ENCODE measurements around the gene GPR171.

Gene GPR171

GRCh38 chr3:151154566-151154965 is 48.5 kb downstream of the GPR171 start:
- Histone ChIP-seq H3K27me3 (ENCODE audit: low read length) (no peaks in the 10 kb centered on the region), H3K4me3 (ENCODE audit: insufficient read depth, low read length, poor library complexity, severe bottlenecking) (no peak overlapping the region), H3K4me2 (ENCODE audit: low read depth, low read length, poor library complexity, severe bottlenecking) (no peak overlapping the region), H3K27ac (ENCODE audit: low read depth, low read length) (no peak overlapping the region), H2AFZ (ENCODE audit: low read depth, low read length, severe bottlenecking) (no peak overlapping the region), H3K79me2 (ENCODE audit: insufficient read depth, low read length) (no peaks in the 10 kb centered on the region), H3K9ac (ENCODE audit: low read length) (no peak overlapping the region), H4K20me1 (ENCODE audit: low read depth, low read length) (no peaks in the 10 kb centered on the region), H3F3A (ENCODE audit: insufficient read depth) (no peaks in the 10 kb centered on the region), H3K9me2 (replicated peaks; ENCODE audit: insufficient read depth, low read length) (no peaks in the 10 kb centered on the region), H3K9me3 (ENCODE audit: insufficient read depth, low read length) (no peaks in the 10 kb centered on the region), H3K36me3 (ENCODE audit: low read length) (0 out of 2 replicates have a peak, but pooled peaks cover 4% of the 10 kb centered on the region)
- TF ChIP-seq EZH2phosphoT487 (conservative IDR thresholded peaks at IDR 0.05; ENCODE audit: low read length) (no peak), CTCF (IDR thresholded peaks at IDR 0.05; ENCODE audit: insufficient read depth, low read length, poor library complexity, severe bottlenecking) (no peak)

- Histone ChIP-seq H3K9ac (ENCODE audit: low read length) (no peak overlapping the region), H3K9me3 (ENCODE audit: insufficient read depth, low read length) (no peaks in the 10 kb centered on the region), H3K9me2 (replicated peaks; ENCODE audit: insufficient read depth, low read length) (no peaks in the 10 kb centered on the region), H3K27me3 (ENCODE audit: low read length) (no peaks in the 10 kb centered on the region), H3K79me2 (ENCODE audit: insufficient read depth, low read length) (no peaks in the 10 kb centered on the region), H3K4me3 (ENCODE audit: insufficient read depth, low read length, poor library complexity, severe bottlenecking) (no peak overlapping the region), H3K36me3 (ENCODE audit: low read length) (0 out of 2 replicates have a peak, but pooled peaks cover 4% of the 10 kb centered on the region), H4K20me1 (ENCODE audit: low read depth, low read length) (0 out of 2 replicates have a peak, but pooled peaks cover 3% of the 10 kb centered on the region), H3F3A (ENCODE audit: insufficient read depth) (no peaks in the 10 kb centered on the region), H2AFZ (ENCODE audit: low read depth, low read length, severe bottlenecking) (no peak overlapping the region), H3K27ac (ENCODE audit: low read depth, low read length) (no peak overlapping the region), H3K4me2 (ENCODE audit: low read depth, low read length, poor library complexity, severe bottlenecking) (no peak overlapping the region)
- TF ChIP-seq CTCF (IDR thresholded peaks at IDR 0.05; ENCODE audit: insufficient read depth, low read length, poor library complexity, severe bottlenecking) (no peak), EZH2phosphoT487 (conservative IDR thresholded peaks at IDR 0.05; ENCODE audit: low read length) (no peak)
These were observed 50.4 kb downstream of the GPR171 start for GRCh38 chr3:151152455-151153079.
